CD4-positive, alpha-beta T cell (primary cell): ENCODE measurements around the gene RASAL2. TPM values are rescaled to one million over a fixed set of nuclear protein-coding genes. Genes with fewer than 3 reads are reported as not detected.

ENCODE experiments used
- ATAC-seq: fragments of 200-7000 bp; cut with Tn5 transposase; one replicate; pipeline ENCODE4 v1.10.0; 2022; ENCODE audit warnings: mild to moderate bottlenecking; ENCODE audit not compliant: poor library complexity
- CTCF ChIA-PET: fragments of 350-600 bp; sonication (Branson Sonifier 250); formaldehyde crosslinking; loops from one replicate; lab custom pipeline; 2021; ENCODE audit warnings: antibody characterized with exemption, inconsistent platforms; lab: Charles Lee
- POLR2A ChIA-PET: fragments of 350-600 bp; sonication (Branson Sonifier 250); formaldehyde crosslinking; loops from one replicate; lab custom pipeline; 2021; ENCODE audit warnings: antibody characterized with exemption, inconsistent platforms; lab: Charles Lee
- DNase-seq, 14 experiments: peaks; one replicate each; pipeline ENCODE4 v3.0.0-alpha.2; 2013 to 2020; ENCODE audit warnings: mixed read lengths in 2 of 14
- H3K27ac ChIP-seq, 2 donors: one replicate each; pipeline versions ENCODE4 v1.5.1 to v1.7.0; 2013; ENCODE audit warnings: low read length in 2 of 2, low read depth in 1 of 2, mild to moderate bottlenecking in 1 of 2
- H3K27me3 ChIP-seq, 2 experiments: 1 replicate in 1 of 2; 2 replicates in 1 of 2; pipeline versions ENCODE4 v1.6.1 to v1.7.0; 2013; ENCODE audit warnings: low read length in 2 of 2, control low read depth in 1 of 2, mild to moderate bottlenecking in 1 of 2, moderate library complexity in 1 of 2; ENCODE audit not compliant: insufficient read depth in 2 of 2, control insufficient read depth in 1 of 2
- H3K36me3 ChIP-seq: one replicate; pipeline ENCODE4 v1.6.1; 2013; ENCODE audit warnings: low read length, control low read depth; ENCODE audit not compliant: insufficient read depth
- H3K4me1 ChIP-seq: one replicate; pipeline ENCODE4 v1.6.1; 2013; ENCODE audit warnings: low read length, control low read depth; ENCODE audit not compliant: insufficient read depth
- H3K4me3 ChIP-seq: one replicate; pipeline ENCODE4 v1.5.1; 2013; ENCODE audit warnings: mild to moderate bottlenecking, low read length, moderate library complexity
- H3K9me3 ChIP-seq, 2 experiments: 1 replicate in 1 of 2; 2 replicates in 1 of 2; pipeline versions ENCODE4 v1.6.1 to v1.7.0; 2013; ENCODE audit warnings: low read length in 2 of 2, mild to moderate bottlenecking in 2 of 2, control low read depth in 1 of 2, moderate library complexity in 1 of 2; ENCODE audit not compliant: control insufficient read depth in 1 of 2, insufficient read depth in 1 of 2
- H3K27ac Mint-ChIP-seq: one replicate; pipeline ENCODE4 v1.8.0; 2020; ENCODE audit warnings: mixed read lengths
- H3K27me3 Mint-ChIP-seq: one replicate; pipeline ENCODE4 v1.8.0; 2021; ENCODE audit warnings: mixed read lengths
- H3K36me3 Mint-ChIP-seq: one replicate; pipeline ENCODE4 v1.8.0; 2021; ENCODE audit warnings: low read depth, mixed read lengths
- H3K4me1 Mint-ChIP-seq: one replicate; pipeline ENCODE4 v1.8.0; 2021; ENCODE audit warnings: low read depth, mixed read lengths
- H3K4me3 Mint-ChIP-seq: one replicate; pipeline ENCODE4 v1.8.0; 2020; ENCODE audit warnings: mild to moderate bottlenecking, mixed read lengths
- H3K9me3 Mint-ChIP-seq: one replicate; pipeline ENCODE4 v1.8.0; 2020; ENCODE audit warnings: mixed read lengths
- CTCF ChIP-seq: fragments of 200-600 bp; IDR thresholded peaks from one replicate; pipeline ENCODE4 v1.8.0; 2022; ENCODE audit warnings: antibody characterized with exemption, mild to moderate bottlenecking
- intact Hi-C, 2 experiments: fragments of 100-400 bp; cut with DNase I in 1 of 2; cut with micrococcal nuclease in 1 of 2; formaldehyde crosslinking; loops; one replicate each; pipeline versions ENCODE4 v1.15.1 to v1.9.0; 2023 to 2025; cut with DNase I, micrococcal nuclease
- total RNA-seq, 174 experiments: library from RNA in 2 of 174; stranded (reverse) in 2 of 174; gene quantifications; one replicate each; pipeline ENCODE4 v1.2.3 and lab custom pipeline; 2021 to 2026

The RASAL2 gene
- total RNA-seq, 2 experiments from 2014 or later, result 0.03 TPM; not detected in 1

GRCh38 chr1:178275049-178275448 lies 181.1 kb downstream of the RASAL2 start:
- POLR2A ChIA-PET, result interaction anchor here (0.6 kb wide), 1 partner anchor 387 kb away, joined by 3 read pairs; no protein-coding TSS in a partner anchor

GRCh38 chr1:178275553-178275952 lies 181.6 kb downstream of the RASAL2 start:
- no peaks in the 10 kb centered on the region for H3K4me1 ChIP-seq
- intact Hi-C loops, result no loop called here

More at GRCh38 chr1:178275049-178275448, 181.1 kb downstream of the RASAL2 start:
- DNase-seq (no peak), ATAC-seq (no peak)
- no peak for TF ChIP-seq CTCF
- Histone ChIP-seq H3K27ac (no peak overlapping the region), H3K36me3 (no peaks in the 10 kb centered on the region), H3K4me3 (no peak overlapping the region), H3K4me1 (no peaks in the 10 kb centered on the region), H3K9me3 (peaks cover 0 to 3% of the 10 kb centered on the region in 2 experiments), H3K27me3 (no peaks in the 10 kb centered on the region)
- Mint-ChIP-seq H3K4me3 (no peak overlapping the region), H3K36me3 (no peaks in the 10 kb centered on the region), H3K27ac (no peak overlapping the region), H3K9me3 (no peaks in the 10 kb centered on the region), H3K4me1 (no peaks in the 10 kb centered on the region), H3K27me3 (no peaks in the 10 kb centered on the region)
- intact Hi-C loops, result no loop called here
- CTCF ChIA-PET, result no interaction called here

GRCh38 chr1:178277793-178278530 lies 184.1 kb downstream of the RASAL2 start:
- CTCF ChIA-PET, result no interaction called here
- H3K4me1 ChIP-seq, result no peaks in the 10 kb centered on the region
- no peaks in the 10 kb centered on the region for H3K27me3 ChIP-seq
- no peak for TF ChIP-seq CTCF
- H3K27ac ChIP-seq, result no peak overlapping the region
- peaks cover 0 to 3% of the 10 kb centered on the region in 2 experiments for H3K9me3 ChIP-seq
- POLR2A ChIA-PET, result no interaction called here
- DNase-seq (peak in 3 of 14 experiments; percentile 1 to 8 (median 3)), ATAC-seq (no peak)
- intact Hi-C loops, result no loop called here
- Mint-ChIP-seq H3K27ac (no peak overlapping the region), H3K36me3 (no peaks in the 10 kb centered on the region), H3K27me3 (no peaks in the 10 kb centered on the region), H3K4me1 (no peaks in the 10 kb centered on the region), H3K9me3 (no peaks in the 10 kb centered on the region), H3K4me3 (no peak overlapping the region)
- no peaks in the 10 kb centered on the region for H3K36me3 ChIP-seq
- no peak overlapping the region for H3K4me3 ChIP-seq

More at GRCh38 chr1:178275553-178275952, 181.6 kb downstream of the RASAL2 start:
- Mint-ChIP-seq H3K4me1 (no peaks in the 10 kb centered on the region), H3K9me3 (no peaks in the 10 kb centered on the region), H3K36me3 (no peaks in the 10 kb centered on the region), H3K4me3 (no peak overlapping the region), H3K27me3 (no peaks in the 10 kb centered on the region), H3K27ac (no peak overlapping the region)
- no peak for TF ChIP-seq CTCF
- peaks cover 0 to 3% of the 10 kb centered on the region in 2 experiments for H3K9me3 ChIP-seq
- no peak overlapping the region for H3K27ac ChIP-seq
- no peak overlapping the region for H3K4me3 ChIP-seq
- no peaks in the 10 kb centered on the region for H3K36me3 ChIP-seq
- DNase-seq (no peak), ATAC-seq (no peak)
- H3K27me3 ChIP-seq, result no peaks in the 10 kb centered on the region
- CTCF ChIA-PET, result no interaction called here
- POLR2A ChIA-PET, result interaction anchor here (0.6 kb wide), 1 partner anchor 388 kb away, joined by 3 read pairs; no protein-coding TSS in a partner anchor
